ENCODE results near the gene ZNF213. TPM values are rescaled to one million over a fixed set of nuclear protein-coding genes. Genes with fewer than 3 reads are reported as not detected.

The ZNF213 gene
- total RNA-seq, 1 experiment from 2014 or later: 12.3 TPM

- ChIA-PET CTCF (no interaction called here), POLR2A (no interaction called here)
- in situ Hi-C loops (cut with HindIII; ENCODE audit: low pct_unique_long_range_greater_than_20kb, low sequenced_read_pairs): no loop called here
Observed at GRCh38 chr16:3142770-3143169, 7.9 kb downstream of the ZNF213 start.

GRCh38 chr16:3143189-3143588, 8.4 kb downstream of the ZNF213 start:
- DNase-seq (ENCODE audit: low read depth, low spot score): no peak
- TF ChIP-seq TCF7L2 (IDR thresholded peaks at IDR 0.05; ENCODE audit: low read depth, low read length) (no peak), CTCF (IDR thresholded peaks at IDR 0.05) (no peak), POLR2AphosphoS5 (IDR thresholded peaks at IDR 0.05; ENCODE audit: low read depth, low read length) (no peak), REST (IDR thresholded peaks at IDR 0.05; ENCODE audit: insufficient read depth in 1 of 2, low read depth in 2 of 2, low read length in 1 of 2) (no peak), SIN3A (IDR thresholded peaks at IDR 0.05; ENCODE audit: borderline replicate concordance, insufficient read depth, low read depth, low read length) (no peak)
- Histone ChIP-seq H3K27me3 (ENCODE audit: control insufficient read depth, insufficient read depth, low read length) (no peaks in the 10 kb centered on the region), H3K4me1 (ENCODE audit: control insufficient read depth, insufficient read depth, low read length) (no peaks in the 10 kb centered on the region), H3K4me3 (ENCODE audit: low read depth in 2 of 2, low read length in 2 of 2) (no peak overlapping the region), H3K27ac (ENCODE audit: low read length) (no peak overlapping the region), H3K9me3 (ENCODE audit: control insufficient read depth, insufficient read depth, low read depth, low read length) (no peaks in the 10 kb centered on the region), H3K36me3 (ENCODE audit: control insufficient read depth, insufficient read depth, low read length) (no peaks in the 10 kb centered on the region)
- intact Hi-C loops (cut with micrococcal nuclease; ENCODE audit: unreplicated experiment) (no loop called here), in situ Hi-C loops (cut with HindIII; ENCODE audit: low pct_unique_long_range_greater_than_20kb, low sequenced_read_pairs) (no loop called here)
- POLR2A ChIA-PET: no interaction called here
- no TSS peak for BruUV-seq (replicated peaks)
- no peak for ATAC-seq
- CTCF ChIA-PET: no interaction called here

More at GRCh38 chr16:3142770-3143169, 7.9 kb downstream of the ZNF213 start:
- Histone ChIP-seq H3K27ac (ENCODE audit: low read length) (no peak overlapping the region), H3K4me1 (ENCODE audit: control insufficient read depth, insufficient read depth, low read length) (no peaks in the 10 kb centered on the region), H3K27me3 (ENCODE audit: control insufficient read depth, insufficient read depth, low read length) (no peaks in the 10 kb centered on the region), H3K36me3 (ENCODE audit: control insufficient read depth, insufficient read depth, low read length) (no peaks in the 10 kb centered on the region), H3K9me3 (ENCODE audit: control insufficient read depth, insufficient read depth, low read depth, low read length) (no peaks in the 10 kb centered on the region), H3K4me3 (ENCODE audit: low read depth in 2 of 2, low read length in 2 of 2) (no peak overlapping the region)
- no peak for ATAC-seq
- BruUV-seq (replicated peaks): no TSS peak
- DNase-seq (ENCODE audit: low read depth, low spot score): no peak
- intact Hi-C loops (cut with micrococcal nuclease; ENCODE audit: unreplicated experiment): no loop called here
- no peak for TF ChIP-seq SIN3A (IDR thresholded peaks at IDR 0.05; ENCODE audit: borderline replicate concordance, insufficient read depth, low read depth, low read length)
- no peak for TF ChIP-seq TCF7L2 (IDR thresholded peaks at IDR 0.05; ENCODE audit: low read depth, low read length)
- no peak for TF ChIP-seq REST (IDR thresholded peaks at IDR 0.05; ENCODE audit: insufficient read depth in 1 of 2, low read depth in 2 of 2, low read length in 1 of 2)
- no peak for TF ChIP-seq POLR2AphosphoS5 (IDR thresholded peaks at IDR 0.05; ENCODE audit: low read depth, low read length)
- TF ChIP-seq CTCF (IDR thresholded peaks at IDR 0.05): no peak

All from Panc1 (cell line).